Common myeloid progenitor, CD34-positive (primary cell): ENCODE data around the gene PIP4K2C.

Experiments used
- CTCF ChIA-PET: fragments of 350-600 bp; sonication (Branson Sonifier 250); formaldehyde crosslinking; loops from one replicate; lab custom pipeline; 2021; ENCODE audit warnings: antibody characterized with exemption; lab: Charles Lee
- POLR2A ChIA-PET: fragments of 350-600 bp; sonication (Branson Sonifier 250); formaldehyde crosslinking; loops from one replicate; lab custom pipeline; 2021; ENCODE audit warnings: antibody characterized with exemption; lab: Charles Lee
- DNase-seq, 3 donors: peaks; one replicate each; pipeline versions ENCODE4 v3.0.0 to v3.0.0-alpha.2; 2013
- H3K27ac ChIP-seq, 2 experiments: 1 replicate in 1 of 2; 2 replicates in 1 of 2; pipeline ENCODE4 v1.7.0; 2013; ENCODE audit warnings: inconsistent platforms in 2 of 2, low read length in 2 of 2, mild to moderate bottlenecking in 2 of 2, low read depth in 1 of 2, moderate library complexity in 1 of 2; ENCODE audit not compliant: severe bottlenecking in 2 of 2, insufficient read depth in 1 of 2, poor library complexity in 1 of 2
- H3K27me3 ChIP-seq, 5 experiments: replicated peaks in 2 of 5; 1 replicate in 3 of 5; 2 replicates in 2 of 5; pipeline versions ENCODE4 v1.6.1 to v1.7.0; 2013; ENCODE audit warnings: low read length in 4 of 5, mild to moderate bottlenecking in 2 of 5, moderate library complexity in 2 of 5, inconsistent platforms in 1 of 5; ENCODE audit not compliant: insufficient read depth in 5 of 5, control insufficient read depth in 4 of 5
- H3K36me3 ChIP-seq, 4 experiments: 1 replicate in 2 of 4; 2 replicates in 2 of 4; pipeline versions ENCODE4 v1.6.1 to v1.7.0; 2013; ENCODE audit warnings: low read length in 3 of 4, control low read depth in 1 of 4, mild to moderate bottlenecking in 1 of 4; ENCODE audit not compliant: control insufficient read depth in 4 of 4, insufficient read depth in 4 of 4
- H3K4me1 ChIP-seq, 4 experiments: 1 replicate in 3 of 4; 2 replicates in 1 of 4; pipeline versions ENCODE4 v1.6.1 to v1.7.1; 2013; ENCODE audit warnings: low read length in 3 of 4, mild to moderate bottlenecking in 3 of 4, control low read depth in 1 of 4, inconsistent platforms in 1 of 4, moderate library complexity in 1 of 4; ENCODE audit not compliant: control insufficient read depth in 4 of 4, insufficient read depth in 4 of 4; ENCODE audit errors: control extremely low read depth in 1 of 4
- H3K4me3 ChIP-seq, 7 experiments: 1 replicate in 4 of 7; 2 replicates in 3 of 7; pipeline versions ENCODE4 v1.5.1 to v1.7.0; 2013; ENCODE audit warnings: mild to moderate bottlenecking in 7 of 7, low read length in 6 of 7, moderate library complexity in 6 of 7, inconsistent platforms in 2 of 7, low read depth in 2 of 7, control low read depth in 1 of 7; ENCODE audit not compliant: insufficient read depth in 4 of 7, control insufficient read depth in 1 of 7; ENCODE audit errors: extremely low read depth in 1 of 7
- H3K9me3 ChIP-seq, 5 experiments: 1 replicate in 4 of 5; 2 replicates in 1 of 5; pipeline versions ENCODE4 v1.6.1 to v1.7.1; 2013; ENCODE audit warnings: low read length in 4 of 5, mild to moderate bottlenecking in 2 of 5, inconsistent platforms in 1 of 5, low read depth in 1 of 5, moderate library complexity in 1 of 5; ENCODE audit not compliant: control insufficient read depth in 4 of 5, insufficient read depth in 2 of 5; ENCODE audit errors: control extremely low read depth in 1 of 5
- WGBS: methylation state at CpG from one replicate; pipeline ENCODE4 v1.1.5; 2013; ENCODE audit not compliant: insufficient coverage; 5-methylcytosine and 5-hydroxymethylcytosine counted together

Gene PIP4K2C

GRCh38 chr12:57579011-57579410 lies 12.0 kb upstream of the PIP4K2C start:
- 89% methylated on average over 2 of the region's 2 CpGs for WGBS
- CTCF ChIA-PET: interaction anchor here (1.0 to 7.7 kb wide), 2 partner anchors 13 to 44 kb away, joined by 4 to 121 read pairs; no protein-coding TSS in a partner anchor

GRCh38 chr12:57579677-57580465 lies 11.1 kb upstream of the PIP4K2C start:
- Histone ChIP-seq H3K36me3 (peaks cover 0 to 18% (median 7%) of the 10 kb centered on the region in 4 experiments), H3K27me3 (peaks cover 0 to 23% (median 0%) of the 10 kb centered on the region in 5 experiments), H3K4me3 (no peak overlapping the region), H3K9me3 (no peaks in the 10 kb centered on the region), H3K4me1 (no peaks in the 10 kb centered on the region), H3K27ac (no peak overlapping the region)
- DNase-seq: no peak
- ChIA-PET POLR2A (no interaction called here), CTCF (interaction anchor here (0.6 to 7.7 kb wide), 9 partner anchors 10 to 62 kb away, joined by 3 to 121 read pairs (median 4); no protein-coding TSS in a partner anchor)
- 98% methylated on average over 4 of the region's 8 CpGs for WGBS

More at GRCh38 chr12:57579011-57579410, 12.0 kb upstream of the PIP4K2C start:
- Histone ChIP-seq H3K4me3 (no peak overlapping the region), H3K9me3 (no peaks in the 10 kb centered on the region), H3K36me3 (peaks cover 0 to 18% (median 7%) of the 10 kb centered on the region in 4 experiments), H3K27me3 (peaks cover 0 to 17% (median 0%) of the 10 kb centered on the region in 5 experiments), H3K4me1 (no peaks in the 10 kb centered on the region), H3K27ac (no peak overlapping the region)
- POLR2A ChIA-PET: no interaction called here
- DNase-seq: no peak

- ChIA-PET POLR2A (no interaction called here), CTCF (interaction anchor here (0.9 to 7.7 kb wide), 12 partner anchors 10 to 146 kb away, joined by 3 to 121 read pairs (median 4); no protein-coding TSS in a partner anchor)
- H3K4me3 ChIP-seq: no peak overlapping the region
- no peaks in the 10 kb centered on the region for H3K4me1 ChIP-seq
- 90% methylated on average over 2 of the region's 4 CpGs for WGBS
- H3K27ac ChIP-seq: no peak overlapping the region
- no peak for DNase-seq
- H3K9me3 ChIP-seq: no peaks in the 10 kb centered on the region
- H3K36me3 ChIP-seq: peaks cover 0 to 17% (median 4%) of the 10 kb centered on the region in 4 experiments
- H3K27me3 ChIP-seq: peaks cover 0 to 26% (median 0%) of the 10 kb centered on the region in 5 experiments
These were observed 10.6 kb upstream of the PIP4K2C start for GRCh38 chr12:57580466-57580795.

GRCh38 chr12:57581802-57582201 lies 9.2 kb upstream of the PIP4K2C start:
- H3K27me3 ChIP-seq: peaks cover 0 to 24% (median 0%) of the 10 kb centered on the region in 5 experiments
- no peak overlapping the region for H3K27ac ChIP-seq
- H3K4me3 ChIP-seq: no peak overlapping the region
- no CpG with 5 or more reads among the region's 1 CpG for WGBS
- no peaks in the 10 kb centered on the region for H3K4me1 ChIP-seq
- CTCF ChIA-PET: interaction anchor here (0.7 to 7.7 kb wide), 17 partner anchors 10 to 160 kb away, joined by 3 to 121 read pairs (median 7); no protein-coding TSS in a partner anchor
- POLR2A ChIA-PET: no interaction called here
- peaks cover 0 to 6% (median 2%) of the 10 kb centered on the region in 4 experiments for H3K36me3 ChIP-seq
- DNase-seq: no peak
- H3K9me3 ChIP-seq: no peaks in the 10 kb centered on the region

GRCh38 chr12:57582440-57582839 lies 8.6 kb upstream of the PIP4K2C start:
- 100% methylated on average over 1 of the region's 1 CpG for WGBS
- ChIA-PET POLR2A (no interaction called here), CTCF (interaction anchor here (0.7 to 7.7 kb wide), 17 partner anchors 10 to 187 kb away, joined by 3 to 121 read pairs (median 10); no protein-coding TSS in a partner anchor)

GRCh38 chr12:57583008-57583831 lies 7.8 kb upstream of the PIP4K2C start:
- no peak overlapping the region for H3K4me3 ChIP-seq
- H3K9me3 ChIP-seq: no peaks in the 10 kb centered on the region
- peaks cover 0 to 25% (median 5%) of the 10 kb centered on the region in 5 experiments for H3K27me3 ChIP-seq
- H3K36me3 ChIP-seq: peaks cover 0 to 6% (median 0%) of the 10 kb centered on the region in 4 experiments
- no peaks in the 10 kb centered on the region for H3K4me1 ChIP-seq
- 59% methylated on average over 12 of the region's 13 CpGs for WGBS
- DNase-seq: peak; percentile 88 to 93 (median 91)
- ChIA-PET CTCF (interaction anchor here (0.6 to 7.7 kb wide), 31 partner anchors 8 to 259 kb away, joined by 3 to 121 read pairs (median 6); partner anchors contain the start of gene B4GALNT1), POLR2A (interaction anchor here (0.6 kb wide), 1 partner anchor 55 kb away, joined by 3 read pairs; no protein-coding TSS in a partner anchor)
- H3K27ac ChIP-seq: no peak overlapping the region

More at GRCh38 chr12:57582440-57582839, 8.6 kb upstream of the PIP4K2C start:
- no peak overlapping the region for H3K27ac ChIP-seq
- no peak for DNase-seq
- H3K9me3 ChIP-seq: no peaks in the 10 kb centered on the region
- no peaks in the 10 kb centered on the region for H3K4me1 ChIP-seq
- peaks cover 0 to 27% (median 4%) of the 10 kb centered on the region in 5 experiments for H3K27me3 ChIP-seq
- peaks cover 0 to 6% (median 2%) of the 10 kb centered on the region in 4 experiments for H3K36me3 ChIP-seq
- no peak overlapping the region for H3K4me3 ChIP-seq
